Raji (cell line): ENCODE results near the gene MCC.

Source experiments
- POLR2A ChIP-seq: IDR thresholded peaks from 2 replicates; pipeline ENCODE4 v1.6.1; 2011; ENCODE audit warnings: low read depth, low read length, control low read depth; ENCODE audit not compliant: insufficient read depth

MCC gene

DNA sequence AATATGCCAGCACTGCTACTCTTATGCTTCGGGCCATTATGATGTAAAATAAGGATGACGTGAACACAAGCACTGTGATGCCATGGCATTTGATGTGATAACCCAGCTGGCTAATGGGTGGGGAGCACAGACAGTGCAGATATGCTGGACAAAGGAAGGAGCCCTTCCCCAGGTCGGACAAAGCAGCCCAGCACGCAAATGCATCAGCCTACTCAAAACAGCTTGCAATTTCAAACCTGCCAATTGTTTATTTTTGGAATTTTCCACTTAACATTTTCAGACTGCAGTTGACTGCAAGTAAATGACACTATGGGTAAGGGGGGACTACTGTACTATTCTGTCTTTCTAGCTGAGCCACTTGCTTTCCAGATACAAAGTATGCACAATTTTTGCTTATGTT lies 330.4 kb downstream of the MCC start:
- TF ChIP-seq POLR2A: no peak

DNA sequence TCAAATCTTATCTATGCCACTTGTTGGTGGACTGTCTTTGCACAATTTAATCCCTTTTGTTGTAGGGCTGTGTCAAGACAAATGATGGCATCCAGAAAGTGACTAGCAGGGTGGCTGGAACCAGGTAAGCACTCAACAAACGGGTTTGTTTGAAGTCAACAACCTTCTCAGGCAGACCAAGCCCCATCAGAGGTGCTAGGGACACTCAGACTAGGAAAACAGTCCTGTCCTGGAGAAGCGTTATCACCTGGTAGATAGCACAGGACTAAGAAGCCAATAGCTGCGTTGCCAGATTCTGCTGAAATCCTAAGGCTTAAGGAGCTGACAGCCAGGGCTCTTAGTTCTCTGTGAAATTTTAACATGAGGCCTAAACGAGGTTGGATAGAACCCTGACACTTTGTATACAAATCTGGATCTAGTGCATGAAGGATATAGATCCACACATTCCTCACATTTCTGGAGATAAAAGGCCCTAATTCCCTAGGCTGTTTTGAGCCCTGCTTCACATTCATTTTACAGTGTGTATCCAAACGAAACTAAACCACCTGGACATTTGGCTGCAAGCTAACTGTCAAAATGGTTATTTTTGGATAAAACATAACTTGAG lies 331.9 kb downstream of the MCC start:
- no peak for TF ChIP-seq POLR2A

DNA sequence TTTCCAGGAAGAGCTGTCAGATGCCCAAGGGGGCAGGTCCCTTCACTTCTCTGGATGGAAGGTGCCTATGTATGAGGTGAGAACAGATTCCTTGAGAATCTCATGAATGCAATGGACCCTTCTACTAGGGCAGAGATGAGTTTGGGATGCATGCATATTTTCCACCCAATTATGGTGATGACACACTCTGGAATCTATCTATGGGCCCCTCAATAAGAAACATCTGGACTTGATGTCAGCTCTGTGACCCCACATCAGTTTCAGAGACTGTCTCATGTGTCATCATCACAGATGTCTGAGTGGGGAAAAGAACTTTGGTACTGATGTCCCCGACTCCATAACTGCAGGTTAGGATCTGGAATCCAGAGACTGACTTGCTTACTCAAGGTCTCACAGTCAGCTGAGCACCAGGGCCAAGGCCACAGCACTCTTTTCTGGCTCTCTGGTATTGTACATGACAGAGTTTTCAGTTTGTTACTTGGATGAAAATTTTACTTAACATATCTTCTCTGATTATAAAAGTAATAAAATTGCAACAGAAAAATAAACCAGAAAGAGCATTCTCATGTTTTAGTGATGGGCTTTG lies 334.6 kb downstream of the MCC start:
- TF ChIP-seq POLR2A: no peak

DNA sequence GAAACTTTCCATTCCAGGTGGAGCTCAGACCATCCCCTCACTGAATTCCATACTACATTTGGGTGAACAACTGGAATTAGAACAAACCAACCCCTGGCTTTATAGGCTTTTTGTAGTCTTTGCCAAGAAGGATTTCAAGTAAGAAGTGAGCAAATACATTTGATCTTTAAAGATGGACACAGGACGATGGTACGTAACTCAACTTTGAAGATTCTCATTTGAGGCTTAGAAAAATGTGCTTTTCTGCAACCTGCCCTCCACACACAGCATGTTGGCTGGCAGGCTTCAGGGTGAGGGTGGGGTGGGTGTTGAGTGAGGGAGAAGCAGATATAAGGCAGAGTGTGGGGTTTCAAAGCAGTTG lies 335.9 kb downstream of the MCC start:
- no peak for TF ChIP-seq POLR2A

DNA sequence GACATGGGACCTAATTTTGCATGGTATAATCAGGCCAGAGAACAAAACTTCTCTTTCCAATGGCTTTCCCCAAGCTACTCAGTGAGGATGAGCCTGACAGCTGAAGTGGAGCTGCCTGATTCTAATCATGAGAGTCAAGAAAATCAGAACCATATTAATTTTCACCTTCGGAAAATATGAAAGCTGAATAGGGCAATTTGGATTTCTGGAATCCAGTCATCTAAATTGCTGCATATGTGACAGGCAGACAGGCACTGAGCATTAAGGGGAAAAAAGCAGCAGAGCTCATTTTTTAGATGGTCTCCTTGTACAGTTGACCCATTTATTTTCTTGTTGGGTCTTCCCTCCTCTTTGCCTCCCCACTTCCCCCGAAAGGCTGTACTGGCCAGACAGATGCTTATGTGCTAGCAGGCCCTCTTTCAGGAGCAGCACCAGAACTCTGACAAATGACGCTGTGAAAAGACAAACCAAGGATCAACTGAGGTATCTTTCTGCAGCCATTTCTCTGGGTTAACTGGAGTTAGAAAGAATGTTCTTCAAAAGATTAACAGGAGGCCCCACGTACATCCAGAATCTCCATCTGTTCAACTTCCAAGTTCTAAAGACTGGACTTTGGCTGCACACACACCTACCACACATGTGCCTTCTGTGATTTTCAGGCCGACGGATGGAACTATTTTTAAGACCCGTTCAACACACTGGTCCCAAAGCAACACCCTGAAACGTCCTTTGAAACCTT lies 336.4 kb downstream of the MCC start:
- no peak for TF ChIP-seq POLR2A

DNA sequence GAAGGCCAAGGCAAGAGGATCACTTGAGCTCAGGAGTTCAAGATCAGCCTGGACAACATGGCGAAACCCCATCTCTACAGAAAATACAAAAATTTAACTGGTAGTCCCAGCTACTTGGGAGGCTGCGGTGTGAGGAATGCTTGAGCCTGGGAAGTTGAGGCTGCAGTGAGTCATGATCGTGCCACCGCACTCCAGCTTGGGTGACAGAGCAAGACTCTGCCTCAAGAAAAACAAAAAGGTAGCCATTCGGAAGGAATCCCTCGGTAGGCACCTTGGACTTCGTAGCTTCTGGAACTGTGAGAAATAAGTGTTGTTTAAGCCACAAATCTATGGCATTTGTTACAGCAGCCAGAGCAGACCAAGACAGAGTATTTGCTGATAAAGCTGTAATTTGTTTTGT lies 337.4 kb downstream of the MCC start:
- TF ChIP-seq POLR2A: no peak

DNA sequence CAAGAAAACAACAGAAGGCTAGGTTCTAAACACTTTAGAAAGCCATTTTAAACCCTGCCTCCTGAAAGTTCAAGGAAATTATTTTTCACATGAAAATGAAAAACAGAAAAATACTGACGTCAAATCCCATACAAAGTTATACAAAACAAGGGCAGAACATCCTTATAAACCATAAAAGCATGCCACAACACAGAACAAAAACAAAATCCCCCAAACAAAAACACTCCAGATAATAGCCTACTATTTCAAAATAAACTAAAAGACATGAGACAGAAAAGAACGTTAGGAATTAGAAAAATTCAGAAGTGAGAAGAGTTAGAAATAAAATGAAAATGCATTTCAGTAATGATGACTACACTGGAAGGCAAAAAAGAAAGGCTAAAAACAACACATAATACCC lies 338.0 kb downstream of the MCC start:
- no peak for TF ChIP-seq POLR2A

DNA sequence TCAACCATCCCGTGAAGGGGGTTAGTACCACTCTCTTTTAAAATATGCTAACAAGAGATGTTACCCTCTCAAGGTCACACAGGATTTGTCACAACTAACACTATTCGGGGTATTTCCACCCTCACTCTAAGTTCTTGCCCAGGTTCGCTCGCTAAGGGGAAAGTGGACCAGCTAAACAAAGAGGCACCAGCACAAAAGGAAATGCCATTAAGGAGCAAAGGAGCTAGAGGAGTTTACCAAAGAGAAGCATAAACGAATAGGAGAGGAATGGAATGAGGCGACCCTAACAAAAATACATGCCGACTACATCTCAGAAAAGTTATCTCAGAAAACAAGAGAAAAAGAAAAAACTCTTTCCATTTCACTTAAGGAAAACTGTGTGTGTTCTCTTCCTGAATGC lies 340.7 kb downstream of the MCC start:
- TF ChIP-seq POLR2A: no peak

DNA sequence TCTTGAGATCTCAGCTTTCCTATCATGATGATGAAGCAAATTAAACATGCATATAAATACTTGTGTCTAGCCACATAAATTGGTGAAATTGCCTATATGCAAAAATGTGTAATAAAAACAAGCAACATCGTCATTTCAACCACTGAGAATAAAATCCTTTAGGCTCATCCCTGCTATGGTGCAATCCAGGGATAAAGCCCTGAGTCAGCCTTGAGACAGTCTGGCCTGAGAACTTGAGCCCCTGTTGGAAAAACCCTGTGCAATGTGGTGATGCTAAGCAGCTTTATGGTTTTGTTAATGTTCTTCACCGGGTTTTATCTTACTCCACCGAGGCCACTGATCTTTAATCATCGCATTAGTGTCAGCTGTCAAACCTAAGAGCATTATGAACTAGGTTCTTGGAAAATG lies 341.1 kb downstream of the MCC start:
- no peak for TF ChIP-seq POLR2A

DNA sequence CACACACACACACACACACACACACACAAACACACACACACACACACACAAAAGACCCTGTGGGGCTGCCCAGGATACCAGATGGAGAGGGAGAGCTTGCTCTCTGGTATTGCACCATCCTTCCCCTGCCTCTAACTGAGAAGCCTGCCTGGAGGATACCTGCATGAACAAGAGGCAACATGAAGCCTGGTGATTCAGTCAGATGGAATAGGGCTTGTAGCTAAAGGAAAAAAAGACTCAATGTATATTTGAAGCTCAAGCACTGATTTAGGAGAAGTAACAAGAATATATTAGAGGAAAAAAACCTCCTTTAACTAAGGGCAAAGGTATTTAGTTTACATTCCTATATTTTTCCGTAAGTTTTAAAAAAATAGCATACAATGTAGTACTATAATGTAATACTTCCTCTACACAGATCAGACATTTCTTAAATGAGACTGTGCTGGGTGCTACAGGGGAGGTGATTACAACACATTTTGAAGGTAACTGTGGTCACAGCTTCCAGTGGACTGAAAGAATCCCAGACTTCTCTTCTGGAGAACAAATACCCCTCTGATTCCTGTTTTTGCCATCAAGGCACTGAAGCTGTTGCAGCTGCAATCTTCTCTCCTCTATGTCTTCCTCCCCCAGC lies 342.4 kb downstream of the MCC start:
- no peak for TF ChIP-seq POLR2A

DNA sequence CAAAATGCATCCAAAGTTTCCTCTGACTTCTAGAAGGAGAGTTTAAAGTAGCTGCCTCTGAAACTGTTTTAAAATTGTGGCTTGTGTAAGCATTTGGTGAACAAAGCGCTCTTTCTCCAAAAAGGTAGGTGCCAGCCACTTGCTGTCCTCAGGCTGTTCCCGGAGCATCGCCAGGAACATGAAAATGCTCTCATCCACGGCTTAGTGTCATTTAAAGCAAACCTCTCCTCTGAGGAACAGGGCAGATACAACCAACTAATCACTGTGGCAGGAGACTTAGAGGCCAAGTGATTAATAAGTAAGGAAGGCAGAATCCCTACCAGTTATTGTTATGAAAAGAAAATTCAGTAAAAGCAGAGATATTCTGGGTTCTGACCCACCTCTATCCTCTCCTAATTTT lies 346.1 kb downstream of the MCC start:
- TF ChIP-seq POLR2A: no peak

DNA sequence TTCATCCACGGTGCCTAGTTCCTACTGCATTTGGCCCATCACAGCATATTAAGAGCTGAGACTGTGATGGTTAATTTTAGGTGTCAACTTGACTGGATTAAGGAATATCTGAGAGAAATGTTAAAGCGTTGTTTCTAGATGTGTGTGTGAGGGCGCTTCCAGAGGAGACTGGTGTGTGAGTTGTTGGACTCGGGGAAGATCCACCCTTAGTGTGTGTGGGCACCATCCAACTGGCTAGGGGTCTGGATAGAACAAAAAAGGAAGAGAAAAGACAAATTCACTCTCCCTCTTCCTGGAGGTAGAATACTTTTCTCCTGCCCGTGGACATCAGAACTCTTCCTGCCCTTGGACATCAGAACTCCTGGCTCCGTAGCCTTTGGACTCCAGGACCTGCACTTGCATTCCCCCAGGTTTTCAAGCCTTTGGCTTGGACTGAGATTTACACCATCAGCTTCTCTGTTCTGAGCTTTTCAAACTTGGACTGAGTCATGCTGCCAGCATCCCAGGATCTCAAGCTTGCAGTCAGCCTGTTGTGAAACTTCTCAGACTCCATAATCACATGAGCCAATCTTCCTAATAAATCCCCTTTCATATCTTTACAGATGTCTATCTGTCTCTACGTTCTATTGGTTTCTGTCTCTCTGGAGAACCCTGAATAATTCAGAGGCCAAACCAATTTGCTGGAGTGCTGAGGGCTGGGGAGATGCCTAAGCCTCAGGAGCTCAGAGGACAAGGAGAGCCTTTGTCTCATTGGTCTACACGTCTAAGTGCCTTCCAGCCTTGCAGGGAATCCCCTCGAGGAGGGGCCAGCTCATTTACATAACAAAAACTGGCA lies 347.2 kb downstream of the MCC start:
- TF ChIP-seq POLR2A: no peak

DNA sequence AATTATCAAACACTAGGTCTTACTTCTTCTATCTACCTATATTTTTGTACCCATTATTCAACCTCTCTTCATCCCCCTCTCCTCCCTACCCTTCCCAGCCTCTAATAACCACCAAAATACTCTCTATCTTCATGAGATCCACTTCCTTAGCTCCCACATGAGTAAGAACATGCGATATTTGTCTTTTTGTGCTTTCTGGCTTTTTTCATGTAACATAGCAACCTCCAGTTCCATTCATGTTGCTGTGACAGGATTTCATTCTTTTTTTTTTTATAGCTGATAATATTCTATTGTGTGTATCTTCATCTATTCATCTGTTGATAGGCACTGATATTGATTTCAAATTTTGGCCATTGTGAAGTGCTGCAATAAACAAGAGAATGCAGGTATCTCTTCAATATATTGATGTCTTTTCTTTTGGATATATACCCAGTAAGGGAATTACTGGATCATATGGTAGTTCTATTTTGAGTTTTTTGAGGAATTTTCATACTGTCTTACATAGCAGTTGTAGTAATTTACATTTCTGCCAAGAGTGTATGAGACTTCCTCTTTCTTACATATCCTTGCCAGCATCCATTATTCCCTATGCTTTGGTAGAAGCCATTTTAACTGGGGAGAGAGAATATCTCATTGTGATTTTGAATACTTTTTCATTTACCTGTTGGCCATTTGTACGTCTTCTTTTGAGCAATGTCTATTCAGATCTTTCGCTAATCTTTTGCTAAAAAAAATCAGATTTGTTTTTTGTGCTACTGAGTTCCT lies 354.9 kb downstream of the MCC start:
- TF ChIP-seq POLR2A: no peak

DNA sequence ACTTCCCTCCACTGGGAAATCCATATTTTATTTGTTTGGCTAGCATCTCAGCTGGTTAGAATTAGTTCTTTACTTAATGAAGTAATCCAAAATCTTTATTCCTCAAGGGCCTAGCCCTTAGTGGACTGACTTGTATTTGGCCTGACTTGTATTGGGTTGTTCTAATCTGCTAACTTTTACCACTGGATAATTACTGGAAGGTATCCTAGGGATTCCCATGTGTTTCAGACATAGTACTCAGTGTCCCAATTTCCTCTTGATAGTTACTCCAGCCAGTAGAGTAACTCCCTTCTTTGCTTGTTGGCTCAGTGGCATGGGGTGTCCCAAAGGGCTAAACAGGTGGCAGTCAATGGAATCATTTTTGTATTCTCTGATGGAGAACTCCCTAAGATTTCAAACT lies 355.7 kb downstream of the MCC start:
- no peak for TF ChIP-seq POLR2A
